Liver (tissue), 3 donors: Measurements from ENCODE around the gene ATP7B.

Experiments used
- ATF3 ChIP-seq: IDR thresholded peaks from 2 replicates; pipeline ENCODE4 v1.6.1; 2016; ENCODE audit warnings: antibody characterized with exemption
- CTCF ChIP-seq: fragments of 150-350 bp; IDR thresholded peaks from 2 replicates; pipeline ENCODE4 v1.5.1; 2017; ENCODE audit warnings: improper control_type of control experiment, low read depth, low read length; ENCODE audit not compliant: missing input control
- EGR1 ChIP-seq, 2 donors: IDR thresholded peaks; 2 replicates each; pipeline ENCODE4 v1.6.1; 2016 to 2018; ENCODE audit warnings: antibody characterized with exemption in 2 of 2, low read depth in 2 of 2
- RAD21 ChIP-seq, 2 donors: IDR thresholded peaks; 2 replicates each; pipeline ENCODE4 v1.6.1; 2016; ENCODE audit warnings: antibody characterized with exemption in 2 of 2, mild to moderate bottlenecking in 2 of 2
- REST ChIP-seq: IDR thresholded peaks from 2 replicates; pipeline ENCODE4 v1.6.1; 2016; ENCODE audit warnings: antibody characterized with exemption, mild to moderate bottlenecking
- RXRA ChIP-seq, 2 donors: IDR thresholded peaks; 2 replicates each; pipeline ENCODE4 v1.6.1; 2017 to 2018; ENCODE audit warnings: antibody characterized with exemption in 2 of 2, mild to moderate bottlenecking in 1 of 2
- donor health status: healthy.
- donor health status: healthy.

GRCh38 chr13:52033039-52033438, 21.8 kb upstream of the ATP7B start:
- TF ChIP-seq CTCF (no peak), REST (no peak), RAD21 (IDR thresholded peaks at IDR 0.05) (no peak), RXRA (IDR thresholded peaks at IDR 0.05) (no peak), ATF3 (no peak), EGR1 (IDR thresholded peaks at IDR 0.05; ENCODE audit: low read depth in 2 of 2) (no peak)
